ENCODE results near the gene SHLD1.

Gene SHLD1

DNA sequence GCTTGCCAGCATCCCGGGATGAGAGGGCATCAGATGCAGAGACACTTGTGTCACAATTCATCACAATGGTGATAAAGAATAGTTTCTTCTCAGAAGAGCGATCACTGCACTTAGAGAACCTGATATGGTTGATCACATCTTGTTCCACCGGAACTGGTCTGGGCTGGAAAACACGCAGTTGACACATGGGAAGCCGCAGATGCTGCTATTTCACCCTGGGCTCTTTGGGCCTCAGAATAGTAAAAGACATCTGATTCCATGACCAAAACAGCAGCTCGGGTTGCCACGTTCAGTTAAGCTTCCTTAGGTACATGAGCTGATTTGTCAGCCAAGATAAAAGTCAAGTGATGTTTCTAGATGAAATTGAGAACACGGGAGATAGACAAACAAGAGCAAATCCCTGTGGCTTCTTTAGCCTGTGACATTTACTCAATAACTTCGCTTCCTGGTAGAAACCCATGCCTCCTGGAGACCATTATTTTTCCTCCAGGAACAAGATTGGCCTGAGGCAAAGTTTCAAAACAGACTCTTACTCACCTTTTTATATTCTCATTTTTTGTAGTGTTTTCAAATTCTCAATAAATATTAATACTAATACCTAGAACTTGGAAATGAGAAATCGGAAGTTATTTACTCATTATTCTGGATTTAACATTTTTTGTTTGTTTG, 140.7 kb downstream of the SHLD1 start:
- WGBS (ENCODE audit: extremely low coverage, insufficient coverage, insufficient read length) = no CpG with 5 or more reads among the region's 10 CpGs
- Histone ChIP-seq H2BK5ac (ENCODE audit: low read depth, low read length, poor library complexity) (no peak overlapping the region), H3K4me3 (ENCODE audit: low read depth, low read length) (no peak overlapping the region), H3K27ac (ENCODE audit: low read depth, low read length) (no peak overlapping the region), H4K91ac (ENCODE audit: low read depth, low read length) (no peak overlapping the region), H3K79me1 (ENCODE audit: low read length) (no peaks in the 10 kb centered on the region), H3K79me2 (ENCODE audit: control insufficient read depth, insufficient read depth, low read length, poor library complexity) (no peaks in the 10 kb centered on the region), H4K12ac (ENCODE audit: low read depth, low read length) (no peak overlapping the region), H3K36me3 (ENCODE audit: control insufficient read depth in 1 of 2, insufficient read depth in 2 of 2, low read length in 2 of 2) (no peaks in the 10 kb centered on the region), H2BK12ac (ENCODE audit: low read length) (no peak overlapping the region), H2BK120ac (ENCODE audit: insufficient read depth, low read length, poor library complexity) (no peak overlapping the region), H3K23ac (ENCODE audit: low read length) (no peak overlapping the region), H3K18ac (ENCODE audit: low read length) (no peak overlapping the region), H3K4me1 (ENCODE audit: control insufficient read depth in 1 of 2, insufficient read depth in 2 of 2, low read length in 2 of 2) (no peaks in the 10 kb centered on the region), H3K4ac (ENCODE audit: low read depth, low read length) (no peak overlapping the region), H3K27me3 (ENCODE audit: insufficient read depth, low read length) (no peaks in the 10 kb centered on the region), H3K9me3 (ENCODE audit: insufficient read depth, low read depth, low read length) (no peaks in the 10 kb centered on the region), H2AK5ac (ENCODE audit: low read length) (no peak overlapping the region), H3K14ac (ENCODE audit: low read length) (no peak overlapping the region), H2AFZ (ENCODE audit: insufficient read depth, low read length, poor library complexity) (no peak overlapping the region), H3K4me2 (ENCODE audit: low read length) (no peak overlapping the region), H4K8ac (ENCODE audit: low read depth, low read length) (no peak overlapping the region), H3K9ac (ENCODE audit: low read length) (no peak overlapping the region)
- DNase-seq = peak; percentile 36 to 75

DNA sequence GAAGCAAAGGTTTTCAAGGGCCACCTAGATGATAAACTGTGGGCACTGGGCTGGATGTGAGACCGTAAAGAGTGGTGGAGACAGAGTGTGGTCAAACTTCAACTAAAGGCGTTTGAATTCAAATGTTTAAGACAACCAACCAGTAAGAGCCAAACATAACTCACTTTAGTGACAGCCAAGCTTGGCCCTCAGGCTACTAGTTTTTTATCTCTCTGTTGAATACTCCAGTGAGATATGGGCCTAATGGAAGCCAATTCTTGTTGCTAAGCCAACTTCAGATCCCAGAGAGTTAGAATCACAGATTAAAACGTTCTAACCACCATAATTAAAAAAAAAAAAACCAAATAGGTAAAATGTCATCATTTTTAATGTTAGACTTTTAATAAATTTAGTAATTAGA, 142.9 kb downstream of the SHLD1 start:
- H2BK12ac ChIP-seq (ENCODE audit: low read length) = no peak overlapping the region

DNA sequence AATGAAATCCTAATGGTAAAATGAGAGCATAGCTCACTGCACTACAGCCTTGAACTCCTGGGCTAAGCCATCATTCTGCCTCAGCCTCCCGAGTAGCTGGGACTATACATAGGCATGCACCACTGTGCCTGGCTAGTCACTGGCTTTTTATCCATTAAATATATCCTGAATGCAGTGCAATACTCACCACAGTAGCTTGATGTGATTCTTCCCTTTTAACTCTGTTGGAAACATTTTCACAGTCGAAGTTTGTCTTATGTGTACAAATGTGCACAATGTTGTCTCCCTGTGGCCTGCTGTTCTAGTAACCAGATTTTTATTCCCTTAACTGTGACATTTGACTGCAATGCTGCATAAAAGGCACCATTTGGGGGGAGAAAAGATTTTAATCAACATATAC, 143.4 kb downstream of the SHLD1 start:
- H2BK5ac ChIP-seq (ENCODE audit: low read depth, low read length, poor library complexity) = no peak overlapping the region
- H3K9me3 ChIP-seq (ENCODE audit: insufficient read depth, low read depth, low read length) = no peaks in the 10 kb centered on the region
- WGBS (ENCODE audit: extremely low coverage, insufficient coverage, insufficient read length) = no CpG with 5 or more reads among the region's 2 CpGs

More for the DNA sequence above, 142.9 kb downstream of the SHLD1 start:
- H3K4ac ChIP-seq (ENCODE audit: low read depth, low read length) = no peak overlapping the region
- H3K9ac ChIP-seq (ENCODE audit: low read length) = no peak overlapping the region
- no peaks in the 10 kb centered on the region for H3K79me1 ChIP-seq (ENCODE audit: low read length)
- no peak overlapping the region for H2BK120ac ChIP-seq (ENCODE audit: insufficient read depth, low read length, poor library complexity)
- no peaks in the 10 kb centered on the region for H3K4me1 ChIP-seq (ENCODE audit: control insufficient read depth in 1 of 2, insufficient read depth in 2 of 2, low read length in 2 of 2)
- no peak overlapping the region for H4K8ac ChIP-seq (ENCODE audit: low read depth, low read length)
- H3K23ac ChIP-seq (ENCODE audit: low read length) = no peak overlapping the region
- no peak overlapping the region for H4K12ac ChIP-seq (ENCODE audit: low read depth, low read length)
- H3K18ac ChIP-seq (ENCODE audit: low read length) = no peak overlapping the region
- peak; percentile 69 to 93 for DNase-seq
- H4K91ac ChIP-seq (ENCODE audit: low read depth, low read length) = no peak overlapping the region
- no CpG with 5 or more reads among the region's 3 CpGs for WGBS (ENCODE audit: extremely low coverage, insufficient coverage, insufficient read length)
- no peaks in the 10 kb centered on the region for H3K79me2 ChIP-seq (ENCODE audit: control insufficient read depth, insufficient read depth, low read length, poor library complexity)
- no peaks in the 10 kb centered on the region for H3K27me3 ChIP-seq (ENCODE audit: insufficient read depth, low read length)
- no peak overlapping the region for H3K27ac ChIP-seq (ENCODE audit: low read depth, low read length)
- H2AFZ ChIP-seq (ENCODE audit: insufficient read depth, low read length, poor library complexity) = no peak overlapping the region
- H3K14ac ChIP-seq (ENCODE audit: low read length) = no peak overlapping the region
- H2AK5ac ChIP-seq (ENCODE audit: low read length) = no peak overlapping the region
- H2BK5ac ChIP-seq (ENCODE audit: low read depth, low read length, poor library complexity) = no peak overlapping the region
- H3K4me2 ChIP-seq (ENCODE audit: low read length) = no peak overlapping the region
- no peaks in the 10 kb centered on the region for H3K36me3 ChIP-seq (ENCODE audit: control insufficient read depth in 1 of 2, insufficient read depth in 2 of 2, low read length in 2 of 2)
- no peaks in the 10 kb centered on the region for H3K9me3 ChIP-seq (ENCODE audit: insufficient read depth, low read depth, low read length)
- H3K4me3 ChIP-seq (ENCODE audit: low read depth, low read length) = no peak overlapping the region

DNA sequence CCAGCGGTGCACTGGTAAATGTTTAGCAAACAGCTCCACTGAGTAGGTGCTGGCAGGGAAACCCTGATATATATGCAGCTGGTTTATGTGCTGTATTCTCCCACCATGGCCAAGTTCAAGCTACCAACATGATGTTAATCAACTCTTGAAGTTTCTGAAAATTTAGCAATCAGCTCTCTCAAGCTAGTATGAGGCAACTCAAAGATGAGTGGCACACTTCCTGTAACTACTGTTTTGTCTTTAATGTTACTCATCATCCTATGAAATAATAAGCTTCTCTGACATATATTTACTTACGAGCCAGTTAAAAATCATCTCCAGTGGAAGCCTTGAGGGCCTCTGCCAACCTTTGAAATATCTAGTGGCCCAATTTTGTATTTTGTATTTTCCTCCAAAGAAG, 145.4 kb downstream of the SHLD1 start:
- no peaks in the 10 kb centered on the region for H3K9me3 ChIP-seq (ENCODE audit: insufficient read depth, low read depth, low read length)
- H3K79me2 ChIP-seq (ENCODE audit: control insufficient read depth, insufficient read depth, low read length, poor library complexity) = no peaks in the 10 kb centered on the region
- H3K27me3 ChIP-seq (ENCODE audit: insufficient read depth, low read length) = no peaks in the 10 kb centered on the region
- H2AFZ ChIP-seq (ENCODE audit: insufficient read depth, low read length, poor library complexity) = no peak overlapping the region
- H4K8ac ChIP-seq (ENCODE audit: low read depth, low read length) = no peak overlapping the region
- H3K27ac ChIP-seq (ENCODE audit: low read depth, low read length) = no peak overlapping the region
- DNase-seq = no peak
- no peak overlapping the region for H3K23ac ChIP-seq (ENCODE audit: low read length)
- no peak overlapping the region for H3K4ac ChIP-seq (ENCODE audit: low read depth, low read length)
- no peak overlapping the region for H2BK12ac ChIP-seq (ENCODE audit: low read length)
- no CpG with 5 or more reads among the region's 2 CpGs for WGBS (ENCODE audit: extremely low coverage, insufficient coverage, insufficient read length)
- no peak overlapping the region for H4K91ac ChIP-seq (ENCODE audit: low read depth, low read length)
- H3K14ac ChIP-seq (ENCODE audit: low read length) = no peak overlapping the region
- H3K36me3 ChIP-seq (ENCODE audit: control insufficient read depth in 1 of 2, insufficient read depth in 2 of 2, low read length in 2 of 2) = no peaks in the 10 kb centered on the region
- H4K12ac ChIP-seq (ENCODE audit: low read depth, low read length) = no peak overlapping the region
- no peak overlapping the region for H3K9ac ChIP-seq (ENCODE audit: low read length)
- H3K4me2 ChIP-seq (ENCODE audit: low read length) = no peak overlapping the region
- no peak overlapping the region for H2AK5ac ChIP-seq (ENCODE audit: low read length)
- no peak overlapping the region for H2BK5ac ChIP-seq (ENCODE audit: low read depth, low read length, poor library complexity)
- no peak overlapping the region for H2BK120ac ChIP-seq (ENCODE audit: insufficient read depth, low read length, poor library complexity)
- no peak overlapping the region for H3K4me3 ChIP-seq (ENCODE audit: low read depth, low read length)
- H3K4me1 ChIP-seq (ENCODE audit: control insufficient read depth in 1 of 2, insufficient read depth in 2 of 2, low read length in 2 of 2) = no peaks in the 10 kb centered on the region
- no peaks in the 10 kb centered on the region for H3K79me1 ChIP-seq (ENCODE audit: low read length)
- no peak overlapping the region for H3K18ac ChIP-seq (ENCODE audit: low read length)

More for the DNA sequence above, 143.4 kb downstream of the SHLD1 start:
- Histone ChIP-seq H3K18ac (ENCODE audit: low read length) (no peak overlapping the region), H3K36me3 (ENCODE audit: control insufficient read depth in 1 of 2, insufficient read depth in 2 of 2, low read length in 2 of 2) (no peaks in the 10 kb centered on the region), H3K79me1 (ENCODE audit: low read length) (no peaks in the 10 kb centered on the region), H4K91ac (ENCODE audit: low read depth, low read length) (no peak overlapping the region), H2BK12ac (ENCODE audit: low read length) (no peak overlapping the region), H4K8ac (ENCODE audit: low read depth, low read length) (no peak overlapping the region), H3K4me1 (ENCODE audit: control insufficient read depth in 1 of 2, insufficient read depth in 2 of 2, low read length in 2 of 2) (no peaks in the 10 kb centered on the region), H2BK120ac (ENCODE audit: insufficient read depth, low read length, poor library complexity) (no peak overlapping the region), H3K27me3 (ENCODE audit: insufficient read depth, low read length) (no peaks in the 10 kb centered on the region), H3K4me2 (ENCODE audit: low read length) (no peak overlapping the region), H3K14ac (ENCODE audit: low read length) (no peak overlapping the region), H3K9ac (ENCODE audit: low read length) (no peak overlapping the region), H3K4me3 (ENCODE audit: low read depth, low read length) (no peak overlapping the region), H3K79me2 (ENCODE audit: control insufficient read depth, insufficient read depth, low read length, poor library complexity) (no peaks in the 10 kb centered on the region), H2AK5ac (ENCODE audit: low read length) (no peak overlapping the region), H3K23ac (ENCODE audit: low read length) (no peak overlapping the region), H3K4ac (ENCODE audit: low read depth, low read length) (no peak overlapping the region), H3K27ac (ENCODE audit: low read depth, low read length) (no peak overlapping the region), H4K12ac (ENCODE audit: low read depth, low read length) (no peak overlapping the region), H2AFZ (ENCODE audit: insufficient read depth, low read length, poor library complexity) (no peak overlapping the region)
- no peak for DNase-seq
